HEK293 (cell line): ENCODE measurements around the gene ACOX2.

Experiments
- ZBTB17 ChIP-seq: fragments of 450-650 bp; formaldehyde crosslinking; IDR thresholded peaks from 2 replicates; pipeline ENCODE4 v1.5.1; 2016; ENCODE audit warnings: missing biosample characterization, missing genetic modification characterization
- ZNF274 ChIP-seq, 2 experiments: fragments of 200-500 bp in 1 of 2; fragments of 450-650 bp in 1 of 2; sonication (Bioruptor generic) in 1 of 2; formaldehyde crosslinking in 1 of 2; IDR thresholded peaks; 2 replicates each; pipeline versions ENCODE4 v1.5.1 to v1.6.1; 2014 to 2016; ENCODE audit warnings: borderline replicate concordance in 1 of 2, inconsistent platforms in 1 of 2, low read length in 1 of 2, missing biosample characterization in 1 of 2, missing genetic modification characterization in 1 of 2
- ZNF488 ChIP-seq: fragments of 450-650 bp; formaldehyde crosslinking; IDR thresholded peaks from 2 replicates; pipeline ENCODE4 v1.5.1; 2016; ENCODE audit warnings: missing biosample characterization, missing genetic modification characterization
- ZNF501 ChIP-seq: fragments of 450-650 bp; formaldehyde crosslinking; IDR thresholded peaks from 2 replicates; pipeline ENCODE4 v1.5.1; 2016; ENCODE audit warnings: missing biosample characterization, missing genetic modification characterization
- ZNF792 ChIP-seq: fragments of 450-650 bp; formaldehyde crosslinking; IDR thresholded peaks from 2 replicates; pipeline ENCODE4 v1.5.1; 2016; ENCODE audit warnings: missing biosample characterization, missing genetic modification characterization

GRCh38 chr3:58555203-58555602 lies 18.2 kb upstream of the ACOX2 start:
- no peak for TF ChIP-seq ZNF274 (IDR thresholded peaks at IDR 0.05; ENCODE audit: low read length)
- no peak for TF ChIP-seq ZNF274 (tag by site-specific recombination; IDR thresholded peaks at IDR 0.05; ENCODE audit: borderline replicate concordance)
- no peak for TF ChIP-seq ZBTB17 (tag by site-specific recombination)
- TF ChIP-seq ZNF488, result no peak
- TF ChIP-seq ZNF501 (tag by site-specific recombination), result no peak
- no peak for TF ChIP-seq ZNF792 (tag by site-specific recombination)
